ENCODE results near the gene LY6G5C.

DNA sequence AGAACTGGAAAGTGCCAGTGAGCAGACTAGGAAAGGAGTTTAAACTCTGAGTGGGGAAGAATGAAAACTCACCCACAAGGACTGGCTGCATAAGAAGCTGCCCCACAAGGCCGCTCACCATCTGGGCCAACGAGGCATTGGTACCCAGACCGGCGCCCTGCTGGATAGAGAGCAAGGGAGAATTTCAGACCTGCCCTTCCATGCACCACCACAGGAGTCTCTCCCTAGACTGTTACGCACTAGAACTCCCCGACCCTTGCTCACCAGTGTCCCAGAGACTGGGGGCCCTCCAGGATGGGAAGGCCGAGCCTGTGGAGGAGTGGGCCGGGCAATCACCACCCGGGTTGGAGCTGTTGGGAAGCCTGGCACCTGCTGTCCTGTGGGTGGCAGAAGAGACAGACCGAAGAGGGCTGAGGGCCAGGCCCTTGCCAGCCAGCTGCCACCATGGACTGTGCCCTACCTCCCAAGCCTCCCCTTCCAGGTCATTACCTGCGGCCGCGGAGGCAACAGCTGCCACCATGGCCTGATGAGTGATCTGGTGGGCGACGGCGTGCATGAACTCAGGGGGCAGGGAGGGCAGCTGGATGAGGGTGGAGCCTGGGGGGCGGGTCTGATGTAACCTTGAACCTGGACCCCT lies 36.9 kb downstream of the LY6G5C start:
- TF ChIP-seq, protein P1, sequence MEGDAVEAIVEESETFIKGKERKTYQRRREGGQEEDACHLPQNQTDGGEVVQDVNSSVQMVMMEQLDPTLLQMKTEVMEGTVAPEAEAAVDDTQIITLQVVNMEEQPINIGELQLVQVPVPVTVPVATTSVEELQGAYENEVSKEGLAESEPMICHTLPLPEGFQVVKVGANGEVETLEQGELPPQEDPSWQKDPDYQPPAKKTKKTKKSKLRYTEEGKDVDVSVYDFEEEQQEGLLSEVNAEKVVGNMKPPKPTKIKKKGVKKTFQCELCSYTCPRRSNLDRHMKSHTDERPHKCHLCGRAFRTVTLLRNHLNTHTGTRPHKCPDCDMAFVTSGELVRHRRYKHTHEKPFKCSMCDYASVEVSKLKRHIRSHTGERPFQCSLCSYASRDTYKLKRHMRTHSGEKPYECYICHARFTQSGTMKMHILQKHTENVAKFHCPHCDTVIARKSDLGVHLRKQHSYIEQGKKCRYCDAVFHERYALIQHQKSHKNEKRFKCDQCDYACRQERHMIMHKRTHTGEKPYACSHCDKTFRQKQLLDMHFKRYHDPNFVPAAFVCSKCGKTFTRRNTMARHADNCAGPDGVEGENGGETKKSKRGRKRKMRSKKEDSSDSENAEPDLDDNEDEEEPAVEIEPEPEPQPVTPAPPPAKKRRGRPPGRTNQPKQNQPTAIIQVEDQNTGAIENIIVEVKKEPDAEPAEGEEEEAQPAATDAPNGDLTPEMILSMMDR (conservative IDR thresholded peaks at IDR 0.05) = no peak
- no peak for TF ChIP-seq EZH2 (IDR thresholded peaks at IDR 0.05; ENCODE audit: low read depth)

Measured in PC-9 (cell line).